HFFc6 (cell line): Measurements from ENCODE around the gene TGFBR2. TPM values are rescaled to one million over a fixed set of nuclear protein-coding genes. Genes with fewer than 3 reads are reported as not detected.

Experiments used
- DNase-seq: peaks from one replicate; pipeline ENCODE4 v3.0.0-alpha.2; 2018
- H3K27ac Mint-ChIP-seq: 2 replicates; pipeline ENCODE4 v1.8.0; 2020; ENCODE audit warnings: mild to moderate bottlenecking, mixed read lengths
- H3K27me3 Mint-ChIP-seq: 2 replicates; pipeline ENCODE4 v1.8.0; 2021; ENCODE audit warnings: mild to moderate bottlenecking, moderate library complexity, mixed read lengths; ENCODE audit not compliant: insufficient read depth
- H3K36me3 Mint-ChIP-seq: 2 replicates; pipeline ENCODE4 v1.8.0; 2021; ENCODE audit warnings: low read depth, mixed read lengths
- H3K4me1 Mint-ChIP-seq: 2 replicates; pipeline ENCODE4 v1.8.0; 2020; ENCODE audit warnings: low read depth, mixed read lengths
- H3K4me3 Mint-ChIP-seq: 2 replicates; pipeline ENCODE4 v1.8.0; 2020; ENCODE audit warnings: mild to moderate bottlenecking, moderate library complexity, mixed read lengths
- H3K9me3 Mint-ChIP-seq: 2 replicates; pipeline ENCODE4 v1.8.0; 2020; ENCODE audit warnings: mild to moderate bottlenecking, mixed read lengths
- total RNA-seq, 6 experiments: library from RNA; stranded (reverse); fragmentation: NEBNext Ultra II Directional; extraction: Animal tissue kit (Norgen Biotek cat#: 25700); gene quantifications; 2 replicates in 1 of 6; 3 replicates in 5 of 6; pipeline ENCODE4 v1.2.3, GENCODE V29; 2021
- TF ChIP-seq, protein P1 (sequence below): fragments of 200-600 bp; sonication (generic); IDR thresholded peaks from 2 replicates; pipeline ENCODE4 v1.5.0; 2021; ENCODE audit warnings: antibody characterized with exemption, mild to moderate bottlenecking

TGFBR2 gene
- total RNA-seq, 6 experiments from 2014 or later = 78.5 to 135 (median 118) TPM

DNA sequence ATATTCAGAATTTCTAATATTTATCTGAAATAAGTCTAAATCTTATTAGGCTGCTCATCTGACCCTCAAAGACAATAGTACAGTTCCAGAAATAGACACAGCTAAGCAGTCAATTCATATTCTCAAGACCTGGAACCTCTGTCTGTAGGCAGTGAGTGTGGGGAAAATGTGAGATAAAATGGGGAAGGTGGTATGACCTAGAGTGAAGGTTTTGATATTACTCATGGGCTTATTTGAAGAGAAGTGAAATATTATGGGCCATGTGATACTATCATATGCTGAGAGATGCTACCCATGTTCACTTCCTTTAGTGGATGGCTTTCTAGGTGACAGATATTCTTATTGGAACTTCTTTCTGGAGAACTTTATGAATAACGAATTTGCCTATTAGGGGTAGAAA is 33.5 kb downstream of the TGFBR2 start:
- Mint-ChIP-seq H3K27ac (no peak overlapping the region), H3K9me3 (no peaks in the 10 kb centered on the region), H3K36me3 (peaks cover 54% of the 10 kb centered on the region), H3K4me1 (peaks cover 40% of the 10 kb centered on the region), H3K4me3 (no peak overlapping the region), H3K27me3 (no peaks in the 10 kb centered on the region)
- TF ChIP-seq, protein P1, sequence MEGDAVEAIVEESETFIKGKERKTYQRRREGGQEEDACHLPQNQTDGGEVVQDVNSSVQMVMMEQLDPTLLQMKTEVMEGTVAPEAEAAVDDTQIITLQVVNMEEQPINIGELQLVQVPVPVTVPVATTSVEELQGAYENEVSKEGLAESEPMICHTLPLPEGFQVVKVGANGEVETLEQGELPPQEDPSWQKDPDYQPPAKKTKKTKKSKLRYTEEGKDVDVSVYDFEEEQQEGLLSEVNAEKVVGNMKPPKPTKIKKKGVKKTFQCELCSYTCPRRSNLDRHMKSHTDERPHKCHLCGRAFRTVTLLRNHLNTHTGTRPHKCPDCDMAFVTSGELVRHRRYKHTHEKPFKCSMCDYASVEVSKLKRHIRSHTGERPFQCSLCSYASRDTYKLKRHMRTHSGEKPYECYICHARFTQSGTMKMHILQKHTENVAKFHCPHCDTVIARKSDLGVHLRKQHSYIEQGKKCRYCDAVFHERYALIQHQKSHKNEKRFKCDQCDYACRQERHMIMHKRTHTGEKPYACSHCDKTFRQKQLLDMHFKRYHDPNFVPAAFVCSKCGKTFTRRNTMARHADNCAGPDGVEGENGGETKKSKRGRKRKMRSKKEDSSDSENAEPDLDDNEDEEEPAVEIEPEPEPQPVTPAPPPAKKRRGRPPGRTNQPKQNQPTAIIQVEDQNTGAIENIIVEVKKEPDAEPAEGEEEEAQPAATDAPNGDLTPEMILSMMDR = no peak
- no peak for DNase-seq

DNA sequence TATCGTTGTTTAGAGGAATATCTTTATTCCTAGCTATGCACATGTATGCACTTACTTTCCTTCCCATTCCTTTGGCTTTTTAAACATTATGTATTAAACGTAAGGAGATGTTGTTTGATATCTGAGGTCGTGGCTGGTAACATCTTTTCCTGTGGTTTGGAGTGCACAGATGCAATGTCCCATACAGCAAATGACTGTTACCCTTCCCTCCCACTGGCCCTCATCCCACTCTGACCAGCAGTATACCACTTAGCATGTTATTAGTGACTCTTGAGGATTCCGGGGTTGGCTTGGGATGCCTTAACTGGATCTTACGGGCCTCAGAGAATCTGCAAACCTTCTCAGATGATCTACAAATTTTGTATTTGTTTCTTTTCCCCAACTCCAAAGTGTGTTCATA is 34.5 kb downstream of the TGFBR2 start:
- DNase-seq = no peak
- Mint-ChIP-seq H3K36me3 (peaks cover 53% of the 10 kb centered on the region), H3K4me1 (peaks cover 38% of the 10 kb centered on the region), H3K27ac (no peak overlapping the region), H3K9me3 (no peaks in the 10 kb centered on the region), H3K4me3 (no peak overlapping the region), H3K27me3 (no peaks in the 10 kb centered on the region)
- TF ChIP-seq, protein P1 = no peak

DNA sequence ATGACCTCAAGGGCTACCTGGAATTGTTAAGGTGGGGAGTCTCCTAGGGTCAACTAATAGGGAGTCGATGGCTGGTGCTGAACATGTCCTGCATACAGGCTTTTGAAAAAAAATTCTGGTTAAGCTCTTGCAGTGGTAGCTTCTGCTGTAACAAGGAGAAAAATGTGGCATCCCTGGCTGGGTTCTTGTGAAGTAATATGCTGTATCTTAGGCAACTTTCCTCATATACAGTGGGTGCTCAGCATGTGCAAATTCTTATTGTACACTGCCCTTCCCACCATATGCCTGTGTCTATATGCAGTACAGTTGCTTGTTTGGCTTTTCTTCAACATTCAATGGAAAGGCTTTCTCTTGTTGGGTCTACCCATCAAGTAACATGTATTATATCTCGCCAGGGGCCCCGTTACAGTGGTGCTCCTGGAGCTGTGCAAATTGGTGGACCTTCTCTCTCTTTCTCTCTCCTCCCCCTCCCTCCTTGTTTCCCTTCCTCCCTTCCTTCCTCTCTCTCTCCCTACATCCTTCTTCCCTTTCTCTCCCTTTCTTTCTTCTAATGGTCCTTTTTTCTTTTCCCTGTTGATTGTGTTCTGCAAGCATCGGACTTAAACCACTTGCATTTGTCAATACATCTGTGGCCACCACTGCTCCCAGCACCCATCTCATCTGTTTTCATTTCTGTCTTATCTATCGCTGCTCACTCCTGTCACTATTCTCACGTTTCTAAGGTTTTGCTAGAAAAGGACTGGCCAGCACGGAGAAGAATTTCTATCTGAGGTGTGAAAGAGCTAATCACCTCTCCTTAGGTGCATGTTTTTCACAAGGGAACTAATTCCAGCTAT is 35.2 kb downstream of the TGFBR2 start:
- Mint-ChIP-seq H3K27me3 (no peaks in the 10 kb centered on the region), H3K9me3 (no peaks in the 10 kb centered on the region), H3K4me3 (no peak overlapping the region), H3K36me3 (peaks cover 54% of the 10 kb centered on the region), H3K4me1 (peaks cover 44% of the 10 kb centered on the region), H3K27ac (no peak overlapping the region)
- DNase-seq = no peak
- TF ChIP-seq, protein P1 = no peak

DNA sequence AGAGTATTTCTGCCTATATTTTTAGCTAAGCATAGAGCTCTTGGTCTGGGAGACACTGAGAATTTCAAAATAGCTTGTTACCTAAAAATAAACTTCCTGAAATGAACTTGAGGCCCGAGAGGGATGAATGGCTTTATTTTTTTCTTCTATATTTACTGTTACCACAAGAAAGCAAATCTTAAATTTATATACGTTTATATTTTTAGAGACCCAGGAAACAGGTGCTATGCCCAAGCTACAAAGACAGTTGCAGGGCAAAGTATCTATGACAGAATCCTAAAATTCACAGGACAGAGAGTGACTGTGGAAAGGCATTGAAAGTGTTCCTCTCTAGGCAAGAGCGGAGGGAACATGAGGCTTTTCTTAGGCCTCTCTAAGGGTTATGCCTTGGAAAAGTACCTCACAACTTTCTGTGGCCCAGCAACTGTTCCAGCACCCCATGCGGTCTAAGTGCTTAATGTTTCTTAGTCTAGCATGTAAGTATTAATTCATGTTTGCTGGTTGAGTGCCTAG is 36.5 kb downstream of the TGFBR2 start:
- peaks cover 46% of the 10 kb centered on the region for H3K4me1 Mint-ChIP-seq
- no peak overlapping the region for H3K4me3 Mint-ChIP-seq
- H3K36me3 Mint-ChIP-seq = peaks cover 48% of the 10 kb centered on the region
- H3K9me3 Mint-ChIP-seq = no peaks in the 10 kb centered on the region
- DNase-seq = no peak
- no peaks in the 10 kb centered on the region for H3K27me3 Mint-ChIP-seq
- H3K27ac Mint-ChIP-seq = no peak overlapping the region
- TF ChIP-seq, protein P1 = no peak

DNA sequence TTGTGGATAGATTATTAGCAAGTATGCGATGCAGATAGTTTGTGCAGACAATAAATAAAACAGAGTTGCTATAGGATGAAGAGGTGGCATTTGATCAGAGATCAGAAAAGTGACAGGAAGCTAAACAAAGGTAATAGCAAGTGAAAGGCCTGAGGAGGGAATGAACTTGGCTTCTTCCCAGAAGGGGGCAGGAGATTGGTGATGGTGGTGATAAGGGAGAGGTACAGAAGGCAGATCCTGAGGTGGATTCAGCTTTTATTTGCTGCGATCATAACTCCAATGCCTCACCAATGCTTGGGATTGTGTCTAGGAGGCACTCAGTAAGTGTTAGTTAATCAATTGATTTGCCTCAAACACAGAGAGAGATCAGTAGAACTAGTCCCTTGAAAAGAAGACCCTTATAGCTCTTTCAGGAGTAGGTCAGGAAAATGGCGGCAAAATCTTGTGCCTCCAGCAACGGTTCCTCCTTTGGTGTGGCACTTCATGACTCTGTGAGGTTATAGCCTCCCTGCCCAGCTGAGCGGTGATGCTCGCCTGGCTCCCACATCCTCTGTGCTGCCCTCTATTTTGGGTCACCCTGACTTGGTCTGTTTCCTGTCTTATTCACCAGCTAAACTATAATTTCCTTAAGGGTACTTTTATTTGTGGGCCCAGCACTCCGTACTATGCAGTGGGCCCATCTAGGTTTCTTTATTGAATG is 37.5 kb downstream of the TGFBR2 start:
- TF ChIP-seq, protein P1 = no peak
- Mint-ChIP-seq H3K9me3 (no peaks in the 10 kb centered on the region), H3K4me1 (peaks cover 47% of the 10 kb centered on the region), H3K36me3 (peaks cover 46% of the 10 kb centered on the region), H3K27me3 (no peaks in the 10 kb centered on the region), H3K27ac (peak overlapping the region; percentile 3; the same call in 1 of the 2 replicates), H3K4me3 (no peak overlapping the region)
- DNase-seq = no peak
